Measurements from ENCODE around the gene DEPDC5. TPM values are rescaled to one million over a fixed set of nuclear protein-coding genes. Genes with fewer than 3 reads are reported as not detected.

DEPDC5 gene
- total and polyA plus RNA-seq, 9 of the 15 experiments (the other 6 are each of a cell fraction or from before 2014, with no cell fraction given) = 2.3 to 12.3 (median 10.7) TPM

DNA sequence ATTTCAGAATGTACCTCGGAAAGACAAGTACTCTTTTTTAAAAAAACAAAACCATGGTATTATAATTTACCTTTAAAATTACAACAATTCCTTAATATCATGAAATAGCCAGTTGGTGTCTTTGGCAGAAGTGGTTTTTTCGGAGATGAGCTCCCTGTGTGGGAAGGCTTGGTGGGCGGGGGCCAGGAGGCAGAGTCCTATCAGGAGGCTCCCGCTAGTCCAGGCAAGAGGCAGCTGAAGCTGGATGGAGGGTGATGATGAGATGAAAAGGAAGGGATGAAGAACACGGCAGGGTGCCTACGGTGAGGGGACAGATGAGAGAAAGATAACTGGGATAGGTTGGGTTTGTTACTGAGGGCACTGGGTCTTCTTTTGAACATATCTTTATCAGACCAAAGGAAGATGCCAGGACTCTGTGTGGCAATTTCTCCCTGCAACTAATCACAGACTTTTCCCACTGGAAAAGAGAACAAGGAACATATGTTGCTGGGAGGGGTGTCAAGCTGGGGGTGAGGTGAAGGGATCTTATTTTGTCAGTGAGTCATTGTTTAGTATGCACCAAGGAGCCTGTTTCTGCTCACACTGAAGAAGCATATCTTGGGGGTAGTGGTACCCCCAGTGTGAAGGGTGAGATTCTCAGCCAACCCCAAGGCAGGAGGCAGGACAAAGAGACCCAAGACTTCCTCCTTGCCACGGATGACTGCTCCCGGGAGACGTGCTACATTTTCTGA, 99.0 kb downstream of the DEPDC5 start:
- Histone ChIP-seq H3K27me3 (ENCODE audit: control insufficient read depth in 2 of 2, insufficient read depth in 2 of 2, low read length in 2 of 2) (no peaks in the 10 kb centered on the region), H3K27ac (ENCODE audit: extremely low read depth, low read depth, low read length) (no peak overlapping the region), H4K20me1 (replicated peaks; ENCODE audit: control insufficient read depth, insufficient read depth, low read length) (no peaks in the 10 kb centered on the region), H3K4me3 (no peak overlapping the region), H3K79me2 (ENCODE audit: control insufficient read depth, insufficient read depth, low read length) (no peaks in the 10 kb centered on the region), H3K9me1 (ENCODE audit: control insufficient read depth, insufficient read depth, low read length) (no peaks in the 10 kb centered on the region), H3K9me3 (replicated peaks; ENCODE audit: control insufficient read depth, insufficient read depth, low read depth, low read length) (no peaks in the 10 kb centered on the region), H3K36me3 (ENCODE audit: control insufficient read depth, insufficient read depth, low read length) (peaks cover 14% of the 10 kb centered on the region; the same call in 1 of the 3 replicates), H3K4me2 (ENCODE audit: insufficient read depth, low read length) (no peak overlapping the region), H2AFZ (ENCODE audit: low read depth, low read length) (no peak overlapping the region), H3K9ac (ENCODE audit: insufficient read depth in 1 of 2, low read depth in 2 of 2, low read length in 2 of 2) (no peak overlapping the region), H3K4me1 (replicated peaks in 1 of 2; ENCODE audit: control insufficient read depth in 2 of 2, insufficient read depth in 2 of 2, low read length in 2 of 2) (peaks cover 2 to 3% of the 10 kb centered on the region in 2 experiments; a peak in 3 of 5 replicates)
- CTCF ChIA-PET (ENCODE audit: low intra/inter-chr PET ratio) = no interaction called here
- in situ Hi-C loops (cut with MboI) = no loop called here
- ATAC-seq (no peak), DNase-seq (ENCODE audit: extremely low read depth in 1 of 4, low spot score in 3 of 4) (no peak), FAIRE-seq (no peak)
- BruUV-seq (replicated peaks) = no TSS peak
- POLR2A ChIA-PET = interaction anchor here (0.7 kb wide), 1 partner anchor 308 kb away, joined by 3 read pairs; no protein-coding TSS in a partner anchor
- WGBS (ENCODE audit: insufficient coverage, low coverage, missing lambda C conversion rate) = 70% methylated on average over 7 of the region's 9 CpGs
- TF ChIP-seq, protein P1, sequence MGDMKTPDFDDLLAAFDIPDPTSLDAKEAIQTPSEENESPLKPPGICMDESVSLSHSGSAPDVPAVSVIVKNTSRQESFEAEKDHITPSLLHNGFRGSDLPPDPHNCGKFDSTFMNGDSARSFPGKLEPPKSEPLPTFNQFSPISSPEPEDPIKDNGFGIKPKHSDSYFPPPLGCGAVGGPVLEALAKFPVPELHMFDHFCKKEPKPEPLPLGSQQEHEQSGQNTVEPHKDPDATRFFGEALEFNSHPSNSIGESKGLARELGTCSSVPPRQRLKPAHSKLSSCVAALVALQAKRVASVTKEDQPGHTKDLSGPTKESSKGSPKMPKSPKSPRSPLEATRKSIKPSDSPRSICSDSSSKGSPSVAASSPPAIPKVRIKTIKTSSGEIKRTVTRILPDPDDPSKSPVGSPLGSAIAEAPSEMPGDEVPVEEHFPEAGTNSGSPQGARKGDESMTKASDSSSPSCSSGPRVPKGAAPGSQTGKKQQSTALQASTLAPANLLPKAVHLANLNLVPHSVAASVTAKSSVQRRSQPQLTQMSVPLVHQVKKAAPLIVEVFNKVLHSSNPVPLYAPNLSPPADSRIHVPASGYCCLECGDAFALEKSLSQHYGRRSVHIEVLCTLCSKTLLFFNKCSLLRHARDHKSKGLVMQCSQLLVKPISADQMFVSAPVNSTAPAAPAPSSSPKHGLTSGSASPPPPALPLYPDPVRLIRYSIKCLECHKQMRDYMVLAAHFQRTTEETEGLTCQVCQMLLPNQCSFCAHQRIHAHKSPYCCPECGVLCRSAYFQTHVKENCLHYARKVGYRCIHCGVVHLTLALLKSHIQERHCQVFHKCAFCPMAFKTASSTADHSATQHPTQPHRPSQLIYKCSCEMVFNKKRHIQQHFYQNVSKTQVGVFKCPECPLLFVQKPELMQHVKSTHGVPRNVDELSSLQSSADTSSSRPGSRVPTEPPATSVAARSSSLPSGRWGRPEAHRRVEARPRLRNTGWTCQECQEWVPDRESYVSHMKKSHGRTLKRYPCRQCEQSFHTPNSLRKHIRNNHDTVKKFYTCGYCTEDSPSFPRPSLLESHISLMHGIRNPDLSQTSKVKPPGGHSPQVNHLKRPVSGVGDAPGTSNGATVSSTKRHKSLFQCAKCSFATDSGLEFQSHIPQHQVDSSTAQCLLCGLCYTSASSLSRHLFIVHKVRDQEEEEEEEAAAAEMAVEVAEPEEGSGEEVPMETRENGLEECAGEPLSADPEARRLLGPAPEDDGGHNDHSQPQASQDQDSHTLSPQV (IDR thresholded peaks at IDR 0.05) = no peak
- no peak for TF ChIP-seq TARDBP (IDR thresholded peaks at IDR 0.05)
- intact Hi-C loops (cut with micrococcal nuclease) = no loop called here

All from K562 (cell line).